Measurements from ENCODE around the gene EHD4.

Gene EHD4

DNA sequence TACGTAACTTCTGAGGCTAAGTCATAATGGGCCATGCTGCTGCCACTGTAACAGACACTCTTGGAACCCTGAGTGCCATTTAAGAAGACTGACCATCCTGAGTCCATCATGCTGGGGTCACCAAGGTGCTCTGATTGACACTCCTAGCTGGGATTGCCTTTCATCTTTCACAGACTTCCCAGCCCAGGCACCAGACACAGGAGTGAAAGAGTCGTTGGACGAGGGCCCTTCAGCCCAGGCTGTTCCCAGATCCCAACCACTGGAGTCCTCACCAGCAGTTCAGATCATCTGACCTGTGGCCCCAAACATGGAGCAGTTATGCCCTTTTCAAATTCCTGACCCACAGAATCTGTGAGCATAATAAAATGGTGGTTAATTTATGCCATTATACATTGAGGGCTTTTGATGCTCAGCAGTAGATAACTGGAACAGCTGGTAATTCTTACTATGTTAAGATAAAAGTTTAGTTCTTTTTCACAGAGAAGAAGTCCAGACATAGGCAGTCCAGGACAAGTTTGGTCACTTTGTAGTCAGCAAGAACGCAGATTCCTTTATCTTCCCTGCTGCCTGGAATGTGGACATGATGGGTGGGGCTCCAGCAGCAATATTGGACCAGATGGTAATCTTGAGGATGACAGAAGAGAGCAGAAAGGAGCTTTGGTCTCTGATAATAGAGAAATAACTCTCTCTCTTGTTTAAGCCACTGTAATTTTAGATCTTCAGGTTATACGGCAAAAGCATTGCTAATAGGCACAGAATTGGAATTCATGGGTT is 7.3 kb upstream of the EHD4 start:
- DNase-seq, result no peak

DNA sequence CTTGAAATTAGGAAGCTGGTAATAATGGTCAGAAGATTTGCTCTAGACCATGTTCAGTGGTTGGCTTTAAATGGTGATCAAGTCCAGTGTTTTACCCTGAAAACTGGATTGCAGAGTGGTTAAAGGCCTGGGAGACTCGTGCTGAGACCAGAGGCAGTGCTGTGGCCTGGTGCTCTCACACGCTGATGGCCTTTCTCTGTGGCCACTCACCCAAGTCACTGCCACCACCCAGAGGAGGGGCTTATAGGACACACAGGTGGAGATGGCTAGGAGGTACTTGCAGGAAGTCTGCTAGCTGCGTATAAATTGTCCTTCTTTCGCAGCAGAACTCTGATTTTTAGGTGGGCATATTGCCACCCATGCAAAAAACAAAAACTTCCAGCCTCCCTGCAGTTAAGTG is 6.2 kb upstream of the EHD4 start:
- no peak for DNase-seq

DNA sequence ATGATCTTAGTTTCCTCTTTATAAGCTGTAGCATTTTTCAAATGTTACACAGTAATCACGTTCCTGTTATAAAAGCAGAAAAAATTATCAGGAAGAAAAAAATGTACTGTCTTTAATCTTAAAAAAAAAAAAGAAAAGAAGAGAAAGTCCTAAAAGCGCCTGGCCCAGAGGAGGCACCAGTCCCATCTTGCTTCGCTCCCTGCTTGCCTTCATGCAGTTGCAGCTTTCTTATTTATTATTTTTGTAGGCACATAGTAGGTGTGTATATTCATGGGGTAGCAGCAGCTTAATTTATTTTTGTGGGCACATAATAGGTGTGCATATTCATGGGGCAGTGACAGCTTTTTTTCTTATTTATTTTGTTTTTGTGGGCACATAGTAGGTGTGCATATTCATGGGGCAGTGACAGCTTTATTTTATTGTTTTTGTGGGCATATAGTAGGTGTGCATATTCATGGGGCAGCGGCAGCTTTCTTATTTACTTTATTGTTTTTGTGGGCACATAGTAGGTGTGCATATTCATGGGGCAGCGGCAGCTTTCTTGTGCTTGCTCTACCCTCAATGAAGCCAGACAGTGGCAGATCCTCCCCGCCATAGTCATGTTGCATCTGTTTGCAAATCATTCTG is 5.5 kb upstream of the EHD4 start:
- no peak for DNase-seq

DNA sequence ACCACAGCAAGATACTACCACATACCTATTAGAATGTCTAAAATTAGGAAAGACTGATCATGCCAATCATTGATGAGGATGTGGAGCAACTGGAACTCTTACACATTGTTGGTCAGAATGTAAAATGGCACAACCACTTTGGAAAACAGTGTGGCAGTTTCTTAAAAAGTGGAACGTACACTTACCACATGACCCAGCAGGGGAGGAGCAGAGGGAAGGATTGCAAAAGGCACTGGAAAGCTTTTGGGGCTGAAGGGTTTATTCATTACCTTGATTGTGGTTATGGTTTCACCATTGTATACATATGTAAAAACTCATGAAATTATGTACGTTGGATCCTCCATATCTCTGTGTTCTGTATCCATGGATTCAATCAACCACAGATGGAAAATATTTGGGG is 3.3 kb upstream of the EHD4 start:
- DNase-seq, result peak in 3 of 4 experiments; percentile 18 to 29 (median 20)

DNA sequence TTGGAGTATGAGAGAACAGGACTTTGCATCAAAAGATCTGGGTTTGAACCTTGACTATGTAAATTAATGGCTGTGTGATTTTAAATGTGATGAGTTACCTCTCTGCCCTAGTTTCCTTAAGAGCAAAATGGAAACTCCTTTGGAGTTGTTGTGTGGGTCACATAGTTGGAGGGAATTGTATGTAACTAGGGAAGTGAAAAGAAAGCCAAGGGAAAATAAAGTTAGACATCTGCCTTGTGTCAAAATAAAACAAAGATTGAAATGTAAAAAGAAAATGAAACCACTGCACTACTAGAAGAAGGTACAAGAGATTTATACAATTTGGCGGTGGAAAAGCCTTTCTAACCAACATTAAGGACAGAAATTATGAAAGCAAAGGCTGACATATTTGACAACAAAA is 1.7 kb upstream of the EHD4 start:
- no peak for DNase-seq

DNA sequence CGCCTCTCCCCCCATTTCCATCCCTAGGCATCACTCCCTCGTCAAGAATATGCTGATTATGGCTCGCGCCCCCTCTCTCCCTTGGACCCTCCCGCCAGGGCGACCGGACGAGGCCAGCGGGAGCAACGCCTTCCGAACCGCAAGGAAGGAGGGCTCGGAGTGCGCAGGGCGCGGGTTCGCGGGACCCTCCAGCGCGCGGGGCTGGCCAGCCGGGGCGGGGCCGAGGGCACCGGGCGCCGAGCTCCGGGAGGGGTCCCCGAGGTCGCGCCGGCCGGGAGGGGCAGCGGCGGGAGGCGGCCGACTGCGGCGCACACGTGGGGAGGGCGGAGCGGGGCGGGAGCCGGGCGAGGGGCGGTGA is 483 bp downstream of the EHD4 start:
- DNase-seq, result peak in 3 of 4 experiments; percentile 26 to 64 (median 54)

DNA sequence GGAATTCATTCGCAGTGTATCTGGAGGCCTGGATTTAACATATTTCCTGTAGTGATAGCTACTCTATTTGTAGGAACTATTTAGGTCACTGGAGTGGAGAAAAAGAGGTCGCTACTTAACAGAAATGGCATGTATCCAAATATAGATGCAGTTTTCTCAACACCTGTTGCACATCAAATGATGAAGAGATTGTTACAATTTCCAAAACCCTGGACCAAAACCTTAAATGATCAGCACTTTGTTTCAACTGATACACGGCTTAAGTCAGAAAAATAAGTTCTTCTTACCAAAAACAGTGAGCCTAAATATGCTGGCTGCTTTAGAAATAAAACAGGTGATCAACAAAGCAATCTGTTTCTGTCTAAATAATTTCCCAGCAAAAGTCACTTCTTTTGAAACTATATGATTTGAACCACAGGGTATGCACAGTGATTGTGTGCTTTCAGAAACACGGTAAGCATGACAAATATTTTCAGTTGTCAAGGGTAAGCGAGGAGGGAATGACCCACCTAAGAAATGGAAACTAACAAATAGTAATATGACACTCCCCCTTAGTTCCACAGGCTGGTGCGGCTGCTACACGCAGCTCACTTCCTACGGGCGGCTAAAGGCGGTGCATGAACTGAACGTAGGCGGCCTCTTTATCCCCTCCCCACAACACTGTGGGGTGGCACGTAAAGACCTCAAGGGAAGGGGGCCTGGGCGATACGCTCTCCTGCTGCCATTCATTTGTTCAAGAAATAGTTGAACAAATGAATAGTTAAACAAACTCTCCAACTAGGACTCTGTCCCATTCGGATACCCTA is 1.1 kb downstream of the EHD4 start:
- peak; percentile 68 to 82 (median 78) for DNase-seq

DNA sequence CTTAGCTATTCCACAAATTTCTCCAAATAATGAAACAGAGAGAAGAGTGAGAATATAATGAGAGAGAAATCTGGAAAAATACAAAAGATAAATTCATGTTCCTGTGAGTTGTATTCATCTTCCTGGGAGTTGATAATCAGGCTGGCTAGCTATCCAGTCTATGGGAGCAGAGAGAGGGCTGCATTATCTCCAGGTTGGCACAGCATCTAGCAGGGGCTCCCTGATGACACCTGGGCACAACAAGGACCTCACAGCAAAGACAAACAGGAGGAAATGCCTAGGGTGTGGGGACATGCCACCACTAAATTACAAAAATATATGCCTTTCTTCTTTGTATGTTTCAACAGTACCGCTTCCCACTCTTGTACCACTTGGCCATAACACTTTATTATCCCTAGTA is 1.9 kb downstream of the EHD4 start:
- no peak for DNase-seq

DNA sequence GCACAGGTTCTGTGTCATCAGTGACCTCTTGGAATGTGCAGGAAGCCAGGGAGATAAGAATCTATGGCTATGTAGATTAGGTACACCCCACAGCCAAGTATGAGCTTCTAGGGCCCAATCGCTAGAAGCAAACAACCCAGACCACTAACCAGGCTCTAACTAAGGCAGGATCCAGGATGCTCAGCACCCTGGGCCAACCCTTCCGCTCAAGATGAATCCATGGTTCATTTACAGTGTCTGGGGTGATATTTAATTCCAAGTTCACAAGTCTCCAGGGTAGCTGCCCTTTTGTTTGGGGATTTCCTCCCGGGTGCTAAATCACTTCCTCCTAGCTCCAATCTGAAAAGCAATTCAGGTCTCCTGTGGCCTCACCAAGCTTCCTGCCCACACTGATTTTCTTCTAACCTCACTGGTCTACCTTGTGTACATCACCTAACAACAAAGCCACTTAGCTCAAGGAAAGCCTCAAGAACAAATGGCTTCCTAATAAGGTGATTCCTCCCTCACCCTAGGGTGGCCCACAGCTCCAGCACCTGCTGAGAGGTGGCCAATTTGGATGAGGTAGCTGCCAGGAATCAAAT is 2.4 kb downstream of the EHD4 start:
- peak; percentile 13 to 58 (median 52) for DNase-seq

DNA sequence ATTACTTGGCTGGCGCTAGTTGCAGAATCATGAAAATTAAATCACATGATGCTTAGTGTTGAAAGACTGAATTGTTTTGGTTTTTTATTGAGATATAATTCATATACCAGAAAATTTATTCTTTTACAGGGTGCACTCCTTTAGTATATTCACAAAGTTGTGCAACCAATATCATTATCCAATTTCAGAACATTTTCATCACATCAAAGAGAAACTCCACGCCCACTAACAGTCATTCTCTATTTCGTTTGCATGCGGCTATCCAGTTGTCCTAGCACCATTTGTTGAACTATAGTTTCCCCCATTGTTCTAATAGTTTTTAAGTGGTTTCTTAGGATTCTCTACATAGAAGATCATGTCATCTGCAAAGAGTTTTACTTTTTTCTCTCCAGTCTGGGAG is 3.7 kb downstream of the EHD4 start:
- peak; percentile 27 to 76 (median 54) for DNase-seq

DNA sequence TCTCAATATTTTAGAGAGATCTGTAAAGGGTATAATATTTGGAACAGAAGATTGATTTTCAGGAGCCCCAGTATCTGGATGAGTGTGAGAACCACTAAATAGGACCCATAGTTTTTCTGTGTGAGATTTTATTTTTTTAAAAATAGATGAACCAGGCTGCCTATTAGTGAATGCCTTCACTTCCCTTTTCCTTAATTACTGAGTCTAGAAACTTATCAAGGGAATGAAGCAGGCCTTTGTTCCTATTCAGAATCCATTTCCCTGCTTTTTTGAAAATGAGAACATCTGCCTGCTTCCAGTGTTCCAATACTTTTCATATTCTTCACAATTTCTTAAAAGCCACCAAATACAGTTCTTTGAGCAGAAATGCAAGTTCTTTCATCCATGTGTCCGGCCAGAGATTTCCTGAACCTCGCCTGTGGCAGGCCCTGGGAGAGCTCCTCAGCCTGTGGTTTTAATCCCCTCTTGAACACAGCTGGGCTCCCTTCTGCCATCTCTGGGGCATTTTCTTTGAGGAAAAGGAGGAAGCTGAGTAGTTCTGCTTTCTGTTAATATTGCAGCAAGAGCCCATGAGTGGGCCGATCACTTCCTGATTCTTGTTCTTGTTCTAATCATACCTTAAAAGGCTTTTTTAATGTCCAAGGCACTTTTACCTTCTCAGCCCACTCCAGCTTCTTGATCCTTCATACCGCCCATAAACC is 4.7 kb downstream of the EHD4 start:
- DNase-seq, result peak; percentile 91 to 96 (median 94)

DNA sequence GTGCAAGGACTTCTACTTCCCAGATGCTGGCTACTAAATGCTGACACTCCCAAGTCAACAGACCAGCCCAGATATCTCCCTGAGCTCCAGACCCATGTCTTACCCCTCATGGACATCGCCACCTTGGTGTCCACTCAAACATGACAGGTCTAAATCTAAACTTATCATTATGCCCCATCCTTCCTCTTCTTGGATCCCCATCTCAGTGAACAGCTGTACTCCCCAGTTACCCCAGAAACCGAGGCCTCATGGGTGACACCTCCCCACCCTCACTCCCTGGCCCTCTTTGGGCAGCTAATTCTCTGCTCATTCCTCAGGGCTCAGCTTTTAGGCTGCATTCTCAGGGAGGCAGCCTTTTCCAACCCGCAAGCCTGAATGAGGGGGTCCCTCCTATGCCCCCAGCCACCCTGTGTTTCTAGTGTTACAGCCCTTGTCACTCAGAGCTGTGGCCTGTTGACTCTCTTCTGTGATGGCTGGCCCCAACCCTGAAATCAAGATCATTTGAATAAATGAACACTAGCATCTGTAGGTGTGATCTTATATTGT is 5.4 kb downstream of the EHD4 start:
- peak in 3 of 4 experiments; percentile 28 to 51 (median 30) for DNase-seq

DNA sequence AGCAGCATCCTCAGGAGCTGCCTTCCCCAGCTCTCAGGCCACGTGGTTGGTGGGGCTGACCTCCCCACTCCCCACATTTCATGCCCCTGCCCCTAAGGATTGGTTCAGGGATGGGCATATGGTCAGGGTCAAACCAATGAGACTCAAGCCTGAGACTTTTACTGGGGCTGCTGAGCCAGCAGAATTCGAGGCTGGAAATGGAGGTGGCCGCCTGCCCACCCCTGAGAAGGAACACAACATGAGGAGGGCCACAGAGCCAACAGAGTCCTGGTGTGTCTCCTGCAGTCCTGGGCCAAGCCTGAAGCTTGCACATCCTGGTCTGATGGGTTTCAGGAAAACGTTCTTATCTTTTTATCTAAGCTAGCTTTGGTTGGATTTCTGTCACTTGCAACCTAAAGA is 5.9 kb downstream of the EHD4 start:
- DNase-seq, result no peak

DNA sequence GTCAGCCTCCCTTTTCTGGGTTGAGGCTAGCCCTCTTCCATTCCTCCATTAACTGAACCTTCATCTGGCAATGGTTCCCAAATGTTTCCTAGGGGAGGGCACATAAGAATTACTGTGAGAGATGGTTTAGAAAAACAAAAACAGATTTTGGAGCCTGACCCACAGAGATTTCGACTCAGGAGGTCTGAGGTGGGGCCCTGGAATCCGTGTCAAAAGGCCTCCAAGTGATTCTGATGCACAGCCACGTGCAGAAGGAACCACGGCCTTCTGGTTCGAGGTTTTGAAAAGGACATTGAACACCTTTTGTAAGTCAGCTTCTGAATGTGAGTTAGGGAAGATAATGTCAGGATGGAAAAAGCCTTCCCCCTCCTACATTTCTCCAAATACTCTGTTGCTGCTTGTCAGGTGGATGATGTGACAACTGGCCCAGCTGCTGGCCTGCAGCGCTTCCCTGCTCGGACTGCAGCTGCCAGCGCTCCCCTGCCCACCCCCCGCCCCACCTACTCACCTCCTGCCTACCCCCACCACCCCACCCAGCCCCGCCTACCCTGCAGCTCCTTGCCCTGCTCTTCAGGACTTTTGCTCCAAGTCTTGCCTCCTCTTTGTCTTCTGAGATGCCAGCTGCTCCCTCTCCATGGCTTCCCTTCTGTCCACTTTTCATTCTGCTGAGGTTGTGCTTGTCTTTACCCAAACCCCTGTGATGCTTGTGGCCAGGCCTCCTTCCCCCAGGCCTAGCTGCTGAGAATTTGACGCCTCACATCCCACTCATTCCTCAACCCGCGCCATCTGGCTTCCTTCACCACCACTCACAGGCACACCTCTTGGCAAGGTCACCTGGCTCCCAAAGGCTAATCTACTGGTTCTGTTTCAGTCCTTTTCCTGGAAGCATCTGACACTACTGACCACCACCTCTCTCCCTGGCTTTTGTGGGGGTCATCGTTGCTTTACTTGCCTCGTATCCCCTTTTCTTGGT is 6.6 kb downstream of the EHD4 start:
- no peak for DNase-seq

DNA sequence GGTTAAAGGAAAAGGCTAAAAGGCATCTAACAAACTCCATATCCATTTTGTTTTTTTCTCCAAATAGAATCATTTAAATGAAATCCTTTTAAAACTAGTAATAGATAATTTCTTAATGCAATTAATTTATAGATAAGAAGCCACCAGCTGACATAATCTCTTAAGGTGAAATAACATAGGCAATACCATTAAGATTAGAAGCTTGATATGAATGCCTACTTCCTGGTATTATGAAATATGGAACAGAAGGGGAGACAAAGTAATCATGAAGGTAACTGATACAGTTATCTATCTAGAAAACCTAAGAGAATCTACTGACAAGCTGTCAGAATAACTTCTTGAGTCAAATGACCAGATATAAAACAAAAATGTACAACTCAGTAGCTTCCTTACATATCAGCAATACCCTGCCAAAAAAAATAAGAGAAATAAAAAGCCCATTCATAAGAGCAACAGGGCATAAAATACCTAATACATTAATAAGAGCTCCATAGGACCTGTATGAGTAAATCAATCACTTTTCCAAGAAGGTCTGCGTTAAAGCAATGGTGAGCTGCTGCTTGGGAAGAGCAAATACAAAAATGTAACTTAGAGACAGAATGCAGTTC is 10.7 kb downstream of the EHD4 start:
- DNase-seq, result no peak

DNA sequence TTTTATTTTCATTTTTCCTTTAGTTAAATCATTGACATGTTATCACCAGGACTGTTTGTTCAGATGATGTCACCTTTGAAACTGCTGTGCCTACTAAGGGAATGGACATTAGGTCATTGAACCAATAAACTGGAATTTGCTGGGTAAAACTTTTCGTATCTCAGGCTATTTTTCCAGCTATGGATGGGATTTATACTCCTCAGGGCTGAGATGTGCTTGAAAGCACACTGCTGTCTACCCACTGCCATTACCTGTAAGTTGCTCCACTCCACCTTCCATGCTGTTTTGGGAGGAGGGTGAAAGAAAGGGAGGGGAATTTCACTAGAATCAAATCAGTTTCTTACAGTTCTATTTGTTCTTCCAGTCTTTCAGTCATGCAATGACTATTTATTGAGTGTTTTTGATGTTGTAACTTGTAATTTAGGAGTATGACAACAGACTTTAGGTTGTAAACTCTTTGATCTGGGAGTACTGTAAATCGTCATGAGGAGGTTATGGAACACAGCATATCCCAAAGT is 11.3 kb downstream of the EHD4 start:
- DNase-seq, result no peak

DNA sequence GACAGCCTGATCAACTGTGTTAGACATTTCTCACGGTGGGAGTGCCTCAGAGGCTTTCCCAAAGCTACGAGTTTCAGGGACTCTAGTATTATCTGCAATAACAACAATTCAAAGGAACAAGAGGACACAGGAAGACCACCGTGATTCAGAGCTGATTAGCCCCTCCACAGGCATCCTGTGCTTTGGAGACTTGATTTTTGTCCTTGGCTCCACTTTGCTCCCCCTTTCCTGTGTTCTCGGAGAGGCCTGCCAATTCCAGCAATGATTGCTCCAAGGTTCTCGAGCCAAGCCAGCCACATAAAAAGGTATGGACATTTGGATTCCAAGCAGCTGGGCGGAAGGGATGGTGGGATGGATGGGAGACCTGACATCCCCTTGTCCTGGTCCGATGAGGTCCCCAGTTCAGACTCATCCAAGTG is 14.3 kb downstream of the EHD4 start:
- no peak for DNase-seq

DNA sequence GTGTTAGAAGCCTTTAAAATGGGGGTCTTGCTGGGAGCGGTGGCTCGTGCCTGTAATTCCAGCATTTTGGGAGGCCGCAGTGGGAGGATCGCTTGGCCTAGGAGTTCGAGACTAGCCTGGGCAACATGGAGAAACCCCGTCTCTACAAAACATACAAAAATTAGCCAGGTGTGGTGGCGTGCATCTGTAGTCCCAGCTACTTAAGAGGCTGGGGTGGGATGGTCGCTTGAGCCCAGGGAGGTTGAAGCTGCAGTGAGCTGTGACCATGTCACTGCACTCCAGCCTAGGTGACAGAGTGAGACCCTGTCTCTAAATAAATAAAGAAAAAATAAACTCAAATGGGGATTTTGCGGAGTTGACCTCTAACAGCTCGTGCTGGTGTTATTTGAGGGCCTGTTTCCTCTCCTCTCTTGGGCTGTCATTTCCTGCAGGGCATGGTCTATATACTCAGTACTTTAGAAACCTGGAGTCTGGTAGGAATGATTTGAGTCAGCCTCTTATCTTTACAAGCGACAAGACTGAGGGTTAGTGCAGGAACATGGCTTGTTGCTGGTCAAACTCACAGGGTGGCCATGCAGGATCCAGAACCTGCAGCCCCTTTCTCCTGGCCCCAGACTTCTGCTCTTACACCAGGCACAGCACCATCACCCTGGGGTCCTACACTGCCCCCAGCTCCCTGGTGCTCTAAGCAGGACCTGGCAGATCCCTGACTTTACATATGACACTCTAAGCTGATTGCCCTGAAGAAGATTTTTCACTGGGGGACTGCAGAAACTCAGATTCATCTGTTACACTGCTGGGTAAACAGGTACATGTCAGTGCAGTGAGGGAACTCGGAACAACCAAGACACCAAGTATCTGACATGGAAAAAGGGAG is 15.1 kb downstream of the EHD4 start:
- DNase-seq, result no peak

DNA sequence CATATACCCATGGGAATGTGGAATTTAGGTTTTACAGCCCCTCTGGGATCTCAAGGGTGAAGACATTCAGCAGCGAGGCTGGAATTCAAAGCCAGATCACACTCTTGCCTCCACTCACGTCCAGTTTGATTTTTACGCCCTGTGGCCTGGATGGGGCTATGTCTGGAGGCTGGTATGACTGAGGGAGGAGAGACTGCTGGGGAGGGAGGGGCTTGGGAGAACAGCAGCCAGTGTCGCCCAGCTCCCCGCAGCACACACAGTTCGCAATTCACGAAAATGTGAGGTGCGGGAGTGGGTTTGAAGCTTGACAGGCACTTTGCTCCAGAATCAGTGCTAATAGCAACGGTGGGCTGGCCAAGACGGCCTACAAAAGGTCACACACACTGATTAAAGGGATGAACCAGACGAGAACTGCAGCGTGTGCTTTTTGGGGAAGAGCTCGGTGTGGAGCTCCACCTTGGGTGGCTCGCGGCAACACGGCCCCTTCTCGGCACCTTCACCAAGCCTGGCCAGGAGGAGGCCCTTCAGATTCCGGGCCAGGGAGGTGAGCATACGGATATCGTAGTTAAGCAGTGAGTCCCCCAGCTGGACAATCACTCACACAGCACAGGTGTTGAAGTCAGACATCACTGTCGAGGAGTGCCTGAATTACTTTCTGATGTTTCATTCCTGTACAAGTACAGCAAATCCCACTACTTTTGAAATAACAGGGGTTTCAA is 16.4 kb downstream of the EHD4 start:
- no peak for DNase-seq

Measured in suppressor macrophage (primary cell).